Ascending aorta (tissue), 2 donors: ENCODE results near the gene SPATC1L. TPM values are rescaled to one million over a fixed set of nuclear protein-coding genes. Genes with fewer than 3 reads are reported as not detected.
"Not testable (repeated sequence)": the region's sequence is repeated elsewhere in the genome, so short reads cannot be mapped to it uniquely, and the experiment has no call there.

Source experiments
- DNase-seq, 2 donors: peaks; one replicate each; pipeline ENCODE4 v3.0.0-alpha.2; 2019; ENCODE audit warnings: low spot score in 2 of 2
- H3K27ac ChIP-seq, 2 donors: fragments of 200-600 bp; sonication (generic); one replicate each; pipeline ENCODE4 v1.5.1; 2016 to 2017; ENCODE audit warnings: mild to moderate bottlenecking in 1 of 2
- H3K27me3 ChIP-seq: fragments of 200-600 bp; sonication (generic); one replicate; pipeline ENCODE4 v1.5.1; 2017
- H3K36me3 ChIP-seq, 2 donors: fragments of 200-600 bp; sonication (generic); one replicate each; pipeline ENCODE4 v1.5.1; 2016
- H3K4me1 ChIP-seq, 2 donors: fragments of 200-600 bp; sonication (generic); one replicate each; pipeline ENCODE4 v1.5.1; 2016 to 2017; ENCODE audit warnings: mild to moderate bottlenecking in 1 of 2
- H3K4me3 ChIP-seq, 2 donors: fragments of 200-600 bp; sonication (generic); one replicate each; pipeline ENCODE4 v1.5.1; 2016 to 2017; ENCODE audit warnings: mild to moderate bottlenecking in 1 of 2
- H3K9me3 ChIP-seq, 2 donors: fragments of 200-600 bp; sonication (generic); one replicate each; pipeline ENCODE4 v1.5.1; 2016
- intact Hi-C: fragments of 100-400 bp; cut with DNase I; formaldehyde crosslinking; loops from one replicate; pipeline ENCODE4 v1.15.1; 2023
- total RNA-seq: library from RNA; depleted of rRNA; stranded (reverse); fragments of >200 nt; gene quantifications from one replicate; pipeline ENCODE4 v1.1.0, GENCODE V29; 2016
- TF ChIP-seq, protein P1 (sequence below), 3 experiments: fragments of 200-600 bp in 2 of 3; fragments of 450-650 bp in 1 of 3; sonication (generic) in 2 of 3; IDR thresholded peaks; one replicate each; pipeline ENCODE4 v1.5.1; 2016 to 2019; ENCODE audit warnings: antibody characterized with exemption in 3 of 3, mild to moderate bottlenecking in 1 of 3, moderate library complexity in 1 of 3

The SPATC1L gene
- total RNA-seq, 1 donor from 2014 or later, result 37.4 TPM

GRCh38 chr21:46142582-46143473, 41.4 kb downstream of the SPATC1L start:
- intact Hi-C loops, result loop anchor here (10.0 kb wide), 1 partner anchor 182 kb away; the partner anchor contains the start of genes C21orf58 and PCNT
- H3K9me3 ChIP-seq, result no peaks in the 10 kb centered on the region
- H3K4me1 ChIP-seq, result no peaks in the 10 kb centered on the region
- TF ChIP-seq, protein P1, sequence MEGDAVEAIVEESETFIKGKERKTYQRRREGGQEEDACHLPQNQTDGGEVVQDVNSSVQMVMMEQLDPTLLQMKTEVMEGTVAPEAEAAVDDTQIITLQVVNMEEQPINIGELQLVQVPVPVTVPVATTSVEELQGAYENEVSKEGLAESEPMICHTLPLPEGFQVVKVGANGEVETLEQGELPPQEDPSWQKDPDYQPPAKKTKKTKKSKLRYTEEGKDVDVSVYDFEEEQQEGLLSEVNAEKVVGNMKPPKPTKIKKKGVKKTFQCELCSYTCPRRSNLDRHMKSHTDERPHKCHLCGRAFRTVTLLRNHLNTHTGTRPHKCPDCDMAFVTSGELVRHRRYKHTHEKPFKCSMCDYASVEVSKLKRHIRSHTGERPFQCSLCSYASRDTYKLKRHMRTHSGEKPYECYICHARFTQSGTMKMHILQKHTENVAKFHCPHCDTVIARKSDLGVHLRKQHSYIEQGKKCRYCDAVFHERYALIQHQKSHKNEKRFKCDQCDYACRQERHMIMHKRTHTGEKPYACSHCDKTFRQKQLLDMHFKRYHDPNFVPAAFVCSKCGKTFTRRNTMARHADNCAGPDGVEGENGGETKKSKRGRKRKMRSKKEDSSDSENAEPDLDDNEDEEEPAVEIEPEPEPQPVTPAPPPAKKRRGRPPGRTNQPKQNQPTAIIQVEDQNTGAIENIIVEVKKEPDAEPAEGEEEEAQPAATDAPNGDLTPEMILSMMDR (IDR thresholded peaks at IDR 0.05), result no peak
- no peak overlapping the region for H3K4me3 ChIP-seq
- no peaks in the 10 kb centered on the region for H3K27me3 ChIP-seq
- no peak for DNase-seq
- no peak overlapping the region for H3K27ac ChIP-seq
- H3K36me3 ChIP-seq, result no peaks in the 10 kb centered on the region

DNA sequence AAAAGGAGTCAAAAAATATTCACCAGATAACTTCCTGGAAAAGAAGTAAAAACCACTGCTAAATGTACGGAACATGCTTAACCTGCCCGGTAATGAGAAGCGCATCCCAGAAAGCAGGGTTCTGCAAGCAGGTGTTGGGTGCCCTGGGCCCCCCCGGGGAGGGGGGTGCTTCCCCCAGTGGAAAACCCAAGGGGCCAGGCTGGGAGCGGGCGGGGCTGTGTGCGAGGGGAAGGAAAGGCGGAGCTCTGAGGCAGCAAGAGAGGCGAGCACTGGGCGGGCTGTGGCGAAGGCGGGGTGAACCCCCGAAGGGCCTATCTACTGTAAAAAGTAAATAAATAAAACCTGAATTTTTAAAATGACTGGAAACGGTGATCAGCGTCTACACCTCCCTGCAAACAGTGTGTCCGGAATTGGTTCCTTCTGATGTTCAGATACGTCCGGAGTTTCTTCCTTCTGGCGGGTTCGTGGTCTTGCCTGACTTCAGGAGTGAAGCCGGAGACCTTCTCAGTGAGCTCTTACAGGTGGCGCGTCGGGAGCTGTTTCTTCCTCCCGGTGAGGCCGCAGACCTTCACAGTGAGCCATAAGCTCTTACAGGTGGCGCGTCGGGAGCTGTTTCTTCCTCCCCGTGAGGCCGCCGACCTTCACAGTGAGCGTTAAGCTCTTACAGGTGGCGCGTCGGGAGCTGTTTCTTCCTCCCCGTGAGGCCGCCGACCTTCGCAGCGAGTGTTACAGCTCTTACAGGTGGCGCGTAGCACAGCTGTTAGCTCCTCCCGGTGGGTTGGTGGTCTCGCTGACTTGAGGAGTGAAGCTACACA, 42.3 kb downstream of the SPATC1L start:
- Histone ChIP-seq H3K4me1 (no peaks in the 10 kb centered on the region), H3K36me3 (no peaks in the 10 kb centered on the region), H3K4me3 (no peak overlapping the region), H3K9me3 (no peaks in the 10 kb centered on the region), H3K27ac (no peak overlapping the region), H3K27me3 (no peaks in the 10 kb centered on the region)
- intact Hi-C loops, result loop anchor here (10.0 kb wide), 1 partner anchor 183 kb away; the partner anchor contains the start of genes C21orf58 and PCNT
- DNase-seq, result no peak
- TF ChIP-seq, protein P1 (IDR thresholded peaks at IDR 0.05), result no peak

DNA sequence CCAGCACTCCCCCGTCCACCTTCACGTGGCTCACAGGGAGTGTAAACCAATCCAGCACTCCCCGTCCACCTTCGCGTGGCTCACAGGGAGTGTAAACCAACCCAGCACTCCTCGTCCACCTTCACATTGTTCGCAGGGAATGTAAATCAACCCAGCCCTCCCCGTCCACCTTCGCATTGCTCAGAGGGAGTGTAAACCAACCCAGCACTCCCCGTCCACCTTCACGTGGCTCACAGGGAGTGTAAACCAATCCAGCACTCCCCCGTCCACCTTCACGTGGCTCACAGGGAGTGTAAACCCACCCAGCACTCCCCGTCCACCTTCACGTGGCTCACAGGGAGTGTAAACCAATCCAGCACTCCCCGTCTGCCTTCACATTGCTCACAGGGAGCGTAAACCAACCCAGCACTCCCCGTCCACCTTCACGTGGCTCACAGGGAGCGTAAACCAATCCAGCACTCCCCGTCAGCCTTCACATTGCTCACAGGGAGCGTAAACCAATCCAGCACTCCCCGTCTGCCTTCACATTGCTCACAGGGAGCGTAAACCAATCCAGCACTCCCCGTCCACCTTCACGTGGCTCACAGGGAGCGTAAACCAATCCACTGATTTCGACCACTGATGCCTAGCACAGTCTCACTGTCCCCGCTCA, 43.8 kb downstream of the SPATC1L start:
- not testable (repeated sequence) for H3K27me3 ChIP-seq, H3K4me3 ChIP-seq, DNase-seq, H3K9me3 ChIP-seq, H3K4me1 ChIP-seq, H3K27ac ChIP-seq, H3K36me3 ChIP-seq
- intact Hi-C loops, result loop anchor here (10.0 kb wide), 1 partner anchor 184 kb away; the partner anchor contains the start of genes C21orf58 and PCNT

GRCh38 chr21:46139686-46140085, 44.6 kb downstream of the SPATC1L start:
- TF ChIP-seq, protein P1 (IDR thresholded peaks at IDR 0.05), result no peak
- Histone ChIP-seq H3K27me3 (no peaks in the 10 kb centered on the region), H3K27ac (no peak overlapping the region), H3K4me1 (no peaks in the 10 kb centered on the region), H3K4me3 (no peak overlapping the region), H3K36me3 (no peaks in the 10 kb centered on the region), H3K9me3 (no peaks in the 10 kb centered on the region)
- intact Hi-C loops, result loop anchor here (10.0 kb wide), 1 partner anchor 185 kb away; the partner anchor contains the start of genes C21orf58 and PCNT
- DNase-seq, result no peak

DNA sequence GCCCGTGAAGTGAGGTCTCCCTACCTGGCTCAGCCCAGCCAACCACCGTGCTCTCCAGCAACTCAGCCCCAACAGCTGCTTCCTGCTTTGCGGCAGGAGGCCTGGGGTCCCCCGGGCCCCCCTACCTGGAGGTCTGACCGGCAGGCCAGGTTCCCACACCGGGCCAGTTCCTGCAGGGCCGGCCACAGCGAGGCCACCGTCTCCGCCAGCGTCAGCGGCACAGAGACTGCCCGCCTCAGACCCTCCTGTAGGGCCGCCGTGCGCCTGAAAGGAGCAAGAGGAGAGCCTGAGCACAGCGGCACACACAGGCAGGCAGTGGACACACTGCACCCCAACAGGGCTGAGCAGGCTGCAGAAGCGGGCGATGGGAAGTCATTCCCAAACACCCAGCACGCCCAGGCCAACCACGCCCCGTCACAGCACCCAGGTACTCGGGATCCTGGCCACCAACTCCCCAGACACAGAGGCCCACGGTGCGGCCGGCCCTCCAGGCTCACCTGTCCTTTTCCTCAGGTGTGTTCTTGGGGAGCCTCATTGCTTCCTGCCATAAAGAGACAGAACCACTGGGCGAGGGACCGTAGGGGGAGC, 45.8 kb downstream of the SPATC1L start:
- no peaks in the 10 kb centered on the region for H3K36me3 ChIP-seq
- intact Hi-C loops, result no loop called here

More for the DNA sequence above, 45.8 kb downstream of the SPATC1L start:
- DNase-seq, result no peak
- no peak overlapping the region for H3K27ac ChIP-seq
- TF ChIP-seq, protein P1 (IDR thresholded peaks at IDR 0.05), result no peak
- H3K27me3 ChIP-seq, result no peaks in the 10 kb centered on the region
- H3K4me1 ChIP-seq, result no peaks in the 10 kb centered on the region
- H3K4me3 ChIP-seq, result no peak overlapping the region
- no peaks in the 10 kb centered on the region for H3K9me3 ChIP-seq
